NCI-H446 (cell line): ENCODE results near the gene GBF1.
"Not testable (repeated sequence)": the region's sequence is repeated elsewhere in the genome, so short reads cannot be mapped to it uniquely, and the experiment has no call there.

Experiments
- DNase-seq, 2 experiments: peaks; one replicate each; lab custom pipeline; 2025; lab: John Stamatoyannopoulos, UW

GBF1 gene

DNA sequence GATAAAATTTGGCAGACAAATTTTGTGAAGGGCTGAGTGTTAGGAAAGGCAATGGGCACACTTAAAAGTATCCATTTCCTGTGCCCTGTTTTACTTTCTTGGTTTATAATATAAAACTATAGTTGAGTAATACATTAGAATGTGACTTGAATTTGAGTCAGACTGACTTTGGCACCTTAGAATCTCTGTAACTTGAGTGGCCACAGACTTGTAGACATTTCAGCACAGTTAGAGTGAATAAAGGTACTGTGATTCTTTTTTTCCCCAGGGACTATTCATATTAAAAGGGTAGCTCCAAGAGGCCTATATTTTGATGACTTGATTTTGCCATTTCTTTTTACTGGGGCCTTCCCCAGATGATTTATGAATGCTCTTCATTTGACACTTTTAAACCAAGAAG, 22.4 kb downstream of the GBF1 start:
- no peak for DNase-seq

DNA sequence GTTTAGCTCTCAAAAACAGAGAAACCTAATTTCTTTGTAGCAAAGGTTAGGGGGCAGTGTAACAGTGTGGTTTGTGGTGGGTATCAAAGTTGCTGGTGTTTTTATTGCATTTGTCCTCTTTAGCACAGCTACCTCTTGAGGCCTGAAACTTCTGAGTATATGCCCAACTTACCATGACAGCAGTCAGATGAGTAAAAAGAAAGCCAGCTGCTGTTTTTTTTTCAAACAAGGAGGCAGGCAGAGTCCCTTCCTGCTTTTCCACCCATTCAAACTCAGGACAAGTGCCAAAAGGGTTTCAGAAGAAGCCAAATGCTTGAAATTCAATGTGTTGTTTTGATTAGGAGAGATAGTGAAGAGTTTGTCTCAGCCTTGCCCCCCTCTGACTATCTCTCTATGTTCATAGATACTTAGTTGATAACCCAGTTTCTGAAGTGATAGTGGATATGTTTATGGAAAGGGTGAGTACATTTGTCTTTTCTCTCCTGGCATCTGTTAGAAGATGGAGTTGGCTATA, 23.1 kb downstream of the GBF1 start:
- DNase-seq = peak in 1 of 2 experiments; percentile 38

DNA sequence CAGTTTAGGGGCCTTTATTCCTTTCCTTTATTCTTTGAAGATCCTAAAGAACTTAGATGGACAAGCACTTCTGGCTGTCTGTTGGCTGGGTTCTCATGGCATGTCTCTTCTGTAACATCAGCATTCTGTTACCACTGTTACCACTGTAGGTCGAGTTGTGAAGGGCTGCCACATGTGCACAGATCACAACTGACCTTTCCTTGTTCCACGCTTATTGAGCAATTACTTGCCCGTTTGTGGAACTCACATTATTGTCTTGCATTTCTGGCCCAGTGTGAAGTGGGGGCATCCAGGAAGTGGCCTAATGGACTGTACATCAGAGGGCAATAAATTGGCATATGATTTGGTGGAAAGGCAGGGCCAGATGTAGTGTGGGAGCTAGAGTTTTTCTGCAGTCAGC, 23.7 kb downstream of the GBF1 start:
- DNase-seq = no peak

DNA sequence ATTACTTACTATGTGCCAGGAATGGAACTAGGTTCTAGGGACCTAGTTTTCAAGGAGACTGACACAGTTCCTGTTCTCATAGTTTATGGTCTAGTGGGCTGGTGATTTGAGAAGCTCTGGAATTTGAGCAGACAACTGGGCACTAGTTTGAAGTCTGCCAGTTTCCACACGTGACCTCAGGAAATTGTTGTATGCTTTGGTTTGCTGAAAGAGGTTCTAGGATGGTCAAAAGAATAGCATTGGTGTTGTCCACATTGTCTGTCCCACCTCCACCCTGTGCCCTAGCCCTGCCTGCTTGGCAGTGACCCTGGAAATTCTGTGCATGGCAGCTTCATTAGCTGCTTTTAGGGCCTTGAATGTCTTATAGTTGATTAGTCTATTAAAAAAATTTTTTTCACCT, 28.7 kb downstream of the GBF1 start:
- no peak for DNase-seq

DNA sequence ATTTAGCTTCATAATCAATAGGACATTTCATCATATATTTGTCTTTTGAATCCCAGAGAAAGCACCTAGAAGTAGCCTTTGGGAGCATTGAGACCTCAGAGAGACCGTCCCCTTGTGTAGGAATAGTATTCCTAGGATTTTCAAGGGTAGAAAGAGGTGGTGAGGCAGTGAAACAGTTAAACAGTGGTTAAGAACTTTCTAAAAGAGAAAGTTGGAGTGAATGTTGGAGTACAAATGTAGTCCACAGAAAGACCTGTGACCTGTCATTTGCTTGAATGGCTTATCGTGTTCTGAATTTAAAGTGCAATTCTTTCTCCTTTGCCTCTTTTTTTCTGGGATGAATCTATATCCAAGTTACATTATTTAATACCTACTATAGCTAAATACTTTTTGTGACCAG, 30.0 kb downstream of the GBF1 start:
- no peak for DNase-seq

DNA sequence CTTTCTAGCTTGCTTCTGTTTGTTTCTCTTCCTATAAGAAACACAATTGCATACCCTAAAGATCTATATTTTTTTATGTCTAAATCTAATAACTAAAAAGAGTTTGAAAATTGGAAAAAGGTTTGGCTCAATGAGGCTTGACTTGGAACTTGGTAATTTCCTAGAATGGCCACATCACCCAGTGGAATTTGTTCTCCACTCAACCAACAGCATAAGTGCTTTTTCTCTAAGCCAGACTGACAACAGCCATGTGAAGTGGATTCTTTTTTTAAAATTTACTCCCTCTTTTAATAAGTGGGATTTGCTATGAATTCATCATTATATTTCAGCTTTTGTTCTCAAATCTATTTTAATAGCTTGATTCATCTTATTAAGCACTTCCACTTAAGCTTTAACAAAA, 33.8 kb downstream of the GBF1 start:
- no peak for DNase-seq

DNA sequence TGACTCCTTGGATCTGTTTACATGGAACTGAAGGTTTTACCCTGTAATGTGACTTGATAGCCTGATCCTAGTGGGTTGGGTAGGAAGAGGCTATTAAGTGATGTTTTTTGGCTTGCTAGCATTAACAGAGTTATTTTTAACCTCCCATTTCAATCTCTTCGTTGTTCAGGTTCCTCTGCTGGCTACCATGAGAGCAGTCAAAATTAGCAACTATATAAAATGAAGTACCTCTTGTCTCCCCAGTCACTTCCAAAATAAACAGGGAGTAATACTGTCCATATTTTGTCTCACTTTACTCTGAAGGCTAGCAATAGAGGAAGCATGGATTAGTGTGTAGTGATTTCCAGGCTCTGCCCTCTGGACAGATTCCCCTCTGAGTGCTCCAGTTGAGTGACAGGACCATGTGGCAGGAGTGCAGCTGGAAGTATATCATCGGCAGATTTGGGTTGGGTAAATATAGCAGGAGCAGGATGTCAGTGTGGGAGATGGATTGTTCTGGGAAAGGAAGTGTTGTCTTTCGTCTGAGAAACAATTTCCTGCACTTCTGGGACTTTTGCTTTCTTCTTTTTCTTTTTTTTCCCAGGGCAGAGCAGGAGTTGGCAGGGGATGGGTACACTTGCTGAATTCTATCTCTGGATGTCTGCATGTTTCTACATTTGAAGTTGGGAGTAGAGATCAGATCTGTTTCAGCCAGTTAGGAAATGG, 35.2 kb downstream of the GBF1 start:
- DNase-seq = peak in 1 of 2 experiments; percentile 51

DNA sequence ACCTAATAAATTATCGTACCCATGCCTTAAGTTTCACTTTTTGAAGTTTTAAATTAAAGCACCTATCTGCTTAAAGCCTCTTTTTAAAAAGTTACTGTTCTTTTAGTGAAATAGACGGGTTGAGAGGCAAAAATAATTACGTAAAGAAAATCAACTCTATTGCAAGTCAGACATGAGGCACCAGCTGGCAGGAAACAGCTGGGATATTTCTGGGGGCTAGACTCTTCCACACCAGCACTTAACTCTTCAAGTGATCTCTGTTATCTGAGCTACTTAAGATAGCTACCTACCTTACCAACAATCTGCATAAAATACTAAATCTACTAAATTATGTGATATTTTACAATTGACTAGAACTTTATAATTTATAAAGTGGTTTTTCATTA, 35.8 kb downstream of the GBF1 start:
- DNase-seq = no peak

DNA sequence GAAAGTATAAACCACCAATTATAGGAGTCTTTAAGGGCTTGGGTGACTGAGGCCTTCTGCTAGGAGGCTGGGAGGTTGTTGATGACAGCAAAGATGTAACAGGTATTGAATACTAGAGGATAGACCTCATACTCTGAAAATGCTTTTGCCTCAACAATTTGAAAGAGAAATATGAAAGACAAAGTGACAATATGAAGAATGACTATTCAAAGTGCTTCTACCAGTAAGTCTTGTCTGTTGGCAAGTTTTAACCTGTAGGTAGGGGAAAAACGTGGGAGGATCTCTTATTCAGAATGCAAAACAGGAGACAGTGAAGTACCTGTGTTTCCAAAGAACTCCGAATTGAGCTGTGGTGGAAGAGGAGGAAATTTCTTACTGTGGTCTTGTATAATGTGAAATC, 38.2 kb downstream of the GBF1 start:
- no peak for DNase-seq

DNA sequence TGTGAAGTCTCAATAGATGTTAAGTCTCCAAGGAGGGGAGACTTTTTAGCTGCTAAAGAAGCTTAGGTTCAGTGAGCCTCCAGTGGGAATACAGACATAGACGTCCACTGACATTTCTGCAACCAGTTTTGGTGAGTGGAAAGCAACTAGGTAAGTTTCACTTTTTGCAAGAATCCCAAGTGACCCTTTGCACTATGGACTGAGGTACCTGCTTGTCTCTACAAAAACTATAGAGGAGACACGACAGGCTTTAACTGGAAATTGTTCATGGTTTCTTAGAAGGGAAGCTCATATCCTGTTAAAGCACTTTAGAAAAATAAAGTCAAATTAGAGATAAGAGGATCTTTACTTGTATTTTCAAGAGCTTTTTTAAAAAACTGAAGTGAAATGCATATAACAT, 38.6 kb downstream of the GBF1 start:
- no peak for DNase-seq

DNA sequence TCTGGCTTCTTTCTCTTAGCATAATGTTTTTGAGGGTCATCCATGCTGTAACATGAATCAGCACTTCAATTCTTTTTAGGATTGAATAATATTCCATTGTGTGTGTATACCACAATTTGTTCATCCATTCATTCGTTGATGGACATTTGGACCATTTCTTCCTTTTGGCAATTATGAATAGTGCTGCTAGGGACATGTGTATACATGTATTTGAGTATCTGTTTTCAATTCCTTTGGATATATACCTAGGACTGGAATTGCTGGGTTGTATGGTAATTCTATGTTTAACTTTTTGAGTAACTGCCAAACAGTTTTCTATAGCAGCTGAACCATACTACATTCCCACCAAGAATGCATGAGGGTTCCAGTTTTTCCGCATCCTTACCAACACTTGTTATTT, 39.2 kb downstream of the GBF1 start:
- no peak for DNase-seq

DNA sequence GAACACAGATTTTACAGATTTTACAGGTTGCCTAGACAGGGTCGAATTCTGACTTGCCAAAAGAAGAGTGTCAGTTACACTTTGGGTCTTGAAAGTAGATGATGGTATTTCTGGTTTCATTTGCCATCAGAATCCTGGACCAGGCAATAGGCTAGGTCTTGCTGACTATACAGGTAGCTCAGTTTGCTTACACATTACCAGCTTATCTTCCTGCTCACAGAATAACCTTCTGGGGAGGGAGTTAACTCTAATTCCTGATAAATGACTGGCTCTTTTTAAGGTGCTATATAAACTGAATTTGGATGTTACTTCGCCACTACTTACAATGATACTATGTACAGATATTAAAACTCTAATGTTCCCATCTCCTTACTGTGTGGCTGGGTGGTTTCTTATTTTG, 39.8 kb downstream of the GBF1 start:
- no peak for DNase-seq

DNA sequence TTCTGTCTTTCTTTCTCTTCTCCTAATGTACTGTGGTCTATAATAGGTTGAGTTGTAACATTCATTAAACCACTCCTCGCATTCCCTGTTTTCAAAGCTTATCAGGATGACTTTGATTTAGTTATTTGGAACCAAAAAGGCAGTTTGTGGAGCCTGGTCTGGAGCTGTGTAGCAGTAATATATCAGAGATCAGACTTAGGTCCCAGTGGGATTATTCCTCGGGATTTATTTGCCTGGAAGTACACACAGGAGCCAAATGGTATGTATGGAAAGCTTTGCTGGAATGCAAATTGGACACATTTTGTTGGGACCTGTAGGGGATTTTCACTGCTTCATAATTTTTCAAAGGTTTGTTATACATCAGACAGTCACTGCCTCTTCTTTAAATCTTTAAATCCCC, 40.9 kb downstream of the GBF1 start:
- DNase-seq = no peak

DNA sequence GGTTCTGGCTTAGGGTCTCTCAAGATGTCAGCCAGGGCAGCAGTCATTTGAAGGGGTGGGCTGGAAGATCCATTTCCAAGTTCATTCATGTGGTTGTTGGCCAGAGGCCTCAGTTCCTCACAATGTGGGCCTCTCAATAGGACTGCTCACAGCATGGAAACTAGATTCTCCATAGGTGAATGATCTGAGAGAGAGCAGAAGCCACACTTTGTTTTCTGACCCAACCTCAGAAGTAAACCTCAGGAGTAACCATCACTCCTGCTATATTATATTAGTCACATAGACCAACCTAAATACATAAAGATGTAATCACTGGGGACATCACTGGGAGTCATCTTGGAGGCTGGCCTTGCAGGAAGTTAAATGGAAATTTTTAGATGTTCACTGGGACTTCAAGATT, 42.2 kb downstream of the GBF1 start:
- no peak for DNase-seq

DNA sequence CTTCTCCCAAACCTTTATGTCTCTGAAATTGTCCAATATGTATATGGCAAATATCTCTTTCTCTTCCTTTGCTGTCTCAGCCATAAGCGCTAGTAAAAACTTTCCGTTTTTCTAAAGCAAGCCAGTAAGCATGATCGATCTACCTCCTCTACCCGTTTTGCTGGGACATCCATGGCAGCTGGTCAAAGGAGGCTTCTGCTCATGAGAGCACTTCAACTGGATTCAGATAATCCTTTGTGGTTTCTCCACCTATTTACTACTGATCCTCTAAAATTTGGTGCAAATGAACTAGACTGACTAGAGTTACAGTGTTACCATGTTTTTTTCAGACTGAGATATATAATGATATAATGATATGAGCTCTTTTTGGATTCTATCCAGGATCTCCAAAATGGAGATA, 42.7 kb downstream of the GBF1 start:
- DNase-seq = no peak

DNA sequence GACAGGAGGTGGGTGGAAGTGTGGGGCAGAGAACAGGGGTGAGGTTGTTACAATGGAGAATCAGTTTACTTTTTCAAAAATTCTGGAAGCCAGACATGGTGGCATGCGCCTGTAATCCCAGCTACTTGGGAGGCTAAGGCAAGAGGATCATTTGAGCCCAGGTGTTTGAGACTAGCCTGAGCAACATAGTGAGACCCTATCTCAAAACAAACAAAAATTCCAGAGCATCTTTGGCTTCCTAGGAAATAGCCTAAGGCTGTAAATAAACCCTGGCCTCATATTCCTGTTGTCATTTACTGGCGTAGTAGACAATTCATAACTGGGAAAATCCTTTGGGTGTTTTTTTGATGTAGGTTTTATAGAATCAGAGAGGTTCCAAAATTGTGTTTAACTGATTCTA, 44.0 kb downstream of the GBF1 start:
- DNase-seq = no peak

DNA sequence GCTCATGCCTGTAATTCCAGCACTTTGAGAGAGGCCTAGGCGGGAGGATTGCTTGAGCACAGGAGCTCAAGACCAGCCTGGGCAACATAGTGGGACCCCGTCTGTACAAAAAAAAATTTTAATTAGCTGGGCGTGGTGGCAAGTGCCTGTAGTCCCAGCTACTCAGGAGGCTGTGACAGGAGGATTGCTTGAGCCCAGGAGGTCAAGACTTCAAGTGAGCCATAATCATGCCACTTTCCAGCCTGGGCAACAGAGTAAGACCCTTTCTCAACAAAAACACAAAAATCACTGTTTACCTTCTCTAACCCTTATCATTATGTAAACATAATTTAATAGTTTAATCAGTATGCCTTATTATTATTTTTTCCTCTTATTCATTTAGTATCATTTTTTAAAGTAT, 44.5 kb downstream of the GBF1 start:
- DNase-seq = no peak

DNA sequence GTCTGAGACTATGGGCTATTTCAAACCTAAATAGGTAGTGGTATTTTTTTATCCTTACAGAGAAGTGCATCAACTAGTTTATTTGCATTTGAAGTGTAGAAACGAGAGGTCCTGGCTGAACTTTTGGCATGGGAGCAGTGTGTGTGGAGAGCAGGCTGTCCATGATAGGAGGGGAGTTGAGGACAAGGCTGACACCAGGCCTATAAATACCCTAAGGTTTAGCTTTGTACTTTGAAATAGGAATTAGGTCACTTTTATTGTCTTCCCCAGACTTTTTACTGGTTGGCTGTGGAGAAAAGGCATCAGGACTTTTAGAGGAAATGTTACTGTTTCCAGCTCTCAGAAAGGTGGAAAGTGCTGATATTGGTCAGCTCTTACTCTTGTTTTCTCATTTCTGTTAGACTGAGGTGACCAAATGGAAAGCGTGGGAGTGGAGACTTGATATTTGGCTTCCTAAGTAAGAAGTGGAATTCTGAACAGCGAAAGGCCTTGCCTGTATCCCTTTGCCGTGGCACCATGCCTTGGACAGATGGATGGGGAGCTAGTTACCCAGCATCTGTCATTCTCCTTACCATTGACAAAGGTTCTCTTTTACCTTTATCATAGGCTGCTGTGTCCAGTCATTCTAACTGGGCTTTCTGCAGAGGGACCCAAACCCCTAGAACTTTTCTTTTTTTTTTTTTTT, 46.0 kb downstream of the GBF1 start:
- peak in 1 of 2 experiments; percentile 3 for DNase-seq

DNA sequence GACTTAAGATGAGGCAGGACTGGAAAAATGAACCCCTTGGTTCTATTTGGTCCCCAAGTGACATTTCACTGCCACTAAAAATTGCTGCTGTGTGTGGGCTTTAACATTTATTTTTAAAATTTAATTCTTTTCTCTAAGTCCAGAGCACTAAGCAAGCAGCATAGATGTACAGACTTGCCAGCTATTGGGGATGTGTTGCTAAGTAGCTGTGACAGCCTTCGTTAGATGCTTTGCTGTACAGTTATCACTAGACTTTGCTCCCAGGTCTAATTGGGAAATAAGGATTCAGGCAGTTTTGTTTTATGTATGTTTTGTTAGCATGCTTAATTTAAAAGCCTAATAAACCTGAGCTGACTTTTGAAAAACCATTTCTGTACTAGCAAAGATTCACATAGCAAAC, 51.8 kb downstream of the GBF1 start:
- no peak for DNase-seq

DNA sequence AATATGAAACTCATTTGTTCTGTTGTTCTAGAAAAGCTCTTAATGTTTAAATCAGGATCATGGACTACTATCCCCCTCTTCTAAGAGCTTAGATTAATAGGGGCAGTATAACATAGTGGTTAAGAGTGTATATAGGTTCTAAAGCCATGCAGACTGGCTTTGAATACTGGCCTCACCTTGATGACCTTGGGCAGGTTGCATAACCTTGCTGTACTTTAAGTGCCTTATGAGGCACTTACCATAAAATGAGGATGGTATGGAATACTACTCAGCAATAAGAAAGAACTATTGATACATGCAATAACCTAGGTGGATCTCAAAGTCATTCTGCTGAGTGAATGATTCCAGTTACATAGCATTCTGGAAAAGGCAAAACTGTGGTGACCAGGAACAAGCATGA, 53.6 kb downstream of the GBF1 start:
- no peak for DNase-seq

DNA sequence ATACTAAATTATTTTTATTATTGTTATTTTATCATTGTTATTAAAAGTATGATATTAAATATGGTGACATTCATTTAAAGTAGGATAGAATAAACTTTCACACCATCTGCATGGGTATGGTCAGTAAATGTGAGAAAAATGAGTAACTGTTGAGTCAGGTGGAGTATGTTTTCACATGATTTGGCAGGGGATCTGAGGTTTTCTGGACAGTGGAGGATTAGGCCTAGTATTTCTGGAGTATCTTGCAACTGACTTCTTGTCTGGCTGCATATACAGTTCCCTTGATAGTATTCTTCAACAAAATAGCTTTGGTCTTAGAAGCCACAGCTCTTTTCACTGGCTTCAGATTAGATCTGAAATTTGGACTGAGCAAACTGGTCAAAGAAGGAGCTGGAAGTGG, 54.5 kb downstream of the GBF1 start:
- no peak for DNase-seq

DNA sequence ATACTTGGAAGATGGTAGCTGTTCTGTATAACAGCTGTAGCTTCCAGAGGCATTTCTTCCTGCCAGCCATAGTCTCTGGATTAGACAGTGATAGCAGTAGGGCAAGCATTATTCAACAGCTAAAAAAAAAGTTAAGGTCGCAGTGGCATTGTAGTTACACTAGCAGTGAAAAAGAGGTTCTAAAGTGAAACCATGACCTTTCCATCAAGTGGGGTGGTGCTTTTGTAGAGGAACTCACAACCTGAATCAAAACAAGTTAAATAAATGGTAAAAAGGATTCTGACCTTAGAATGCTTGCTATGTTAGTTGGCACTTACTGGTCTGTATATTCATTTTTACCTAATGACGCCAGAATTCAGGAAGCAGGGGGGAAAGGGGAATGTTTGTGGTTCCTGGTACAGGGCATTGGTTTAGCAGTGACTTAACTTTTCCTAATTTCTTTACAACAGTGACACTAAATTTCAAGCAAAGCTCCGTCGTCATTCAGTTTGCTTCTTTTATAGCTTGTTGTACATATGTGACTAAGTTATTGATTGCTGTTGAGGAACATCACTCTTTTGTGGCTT, 55.0 kb downstream of the GBF1 start:
- DNase-seq = no peak

DNA sequence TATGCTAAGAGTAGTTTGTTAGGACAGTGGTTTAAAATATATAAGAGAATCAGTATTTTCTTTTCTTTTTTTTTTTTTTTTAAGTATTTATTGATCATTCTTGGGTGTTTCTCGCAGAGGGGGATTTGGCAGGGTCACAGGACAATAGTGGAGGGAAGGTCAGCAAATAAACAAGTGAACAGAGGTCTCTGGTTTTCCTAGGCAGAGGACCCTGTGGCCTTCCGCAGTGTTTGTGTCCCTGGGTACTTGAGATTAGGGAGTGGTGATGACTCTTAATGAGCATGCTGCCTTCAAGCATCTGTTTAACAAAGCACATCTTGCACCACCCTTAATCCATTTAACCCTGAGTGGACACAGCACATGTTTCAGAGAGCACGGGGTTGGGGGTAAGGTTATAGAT, 55.6 kb downstream of the GBF1 start:
- DNase-seq = not testable (repeated sequence)

DNA sequence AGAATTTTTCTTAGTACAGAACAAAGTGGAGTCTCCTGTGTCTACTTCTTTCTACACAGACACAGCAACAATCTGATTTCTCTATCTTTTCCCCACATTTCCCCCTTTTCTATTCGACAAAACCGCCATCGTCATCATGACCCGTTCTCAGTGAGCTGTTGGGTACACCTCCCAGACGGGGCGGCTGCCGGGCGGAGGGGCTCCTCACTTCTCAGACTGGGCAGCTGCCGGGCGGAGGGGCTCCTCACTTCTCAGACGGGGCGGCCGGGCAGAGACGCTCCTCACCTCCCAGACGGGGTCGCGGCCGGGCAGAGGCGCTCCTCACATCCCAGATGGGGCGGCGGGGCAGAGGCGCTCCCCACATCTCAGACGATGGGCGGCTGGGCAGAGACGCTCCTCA, 56.0 kb downstream of the GBF1 start:
- DNase-seq = not testable (repeated sequence)
